GM21786 (cell line): ENCODE measurements around the gene NCR1.
"Not testable (repeated sequence)": the region's sequence is repeated elsewhere in the genome, so short reads cannot be mapped to it uniquely, and the experiment has no call there.

Experiments
- ATAC-seq: cut with Tn5 transposase; IDR thresholded peaks from one replicate; pipeline ENCODE4 v1.9.1; 2021; ENCODE audit not compliant: unreplicated experiment

Gene NCR1, protein sequence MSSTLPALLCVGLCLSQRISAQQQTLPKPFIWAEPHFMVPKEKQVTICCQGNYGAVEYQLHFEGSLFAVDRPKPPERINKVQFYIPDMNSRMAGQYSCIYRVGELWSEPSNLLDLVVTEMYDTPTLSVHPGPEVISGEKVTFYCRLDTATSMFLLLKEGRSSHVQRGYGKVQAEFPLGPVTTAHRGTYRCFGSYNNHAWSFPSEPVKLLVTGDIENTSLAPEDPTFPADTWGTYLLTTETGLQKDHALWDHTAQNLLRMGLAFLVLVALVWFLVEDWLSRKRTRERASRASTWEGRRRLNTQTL

DNA sequence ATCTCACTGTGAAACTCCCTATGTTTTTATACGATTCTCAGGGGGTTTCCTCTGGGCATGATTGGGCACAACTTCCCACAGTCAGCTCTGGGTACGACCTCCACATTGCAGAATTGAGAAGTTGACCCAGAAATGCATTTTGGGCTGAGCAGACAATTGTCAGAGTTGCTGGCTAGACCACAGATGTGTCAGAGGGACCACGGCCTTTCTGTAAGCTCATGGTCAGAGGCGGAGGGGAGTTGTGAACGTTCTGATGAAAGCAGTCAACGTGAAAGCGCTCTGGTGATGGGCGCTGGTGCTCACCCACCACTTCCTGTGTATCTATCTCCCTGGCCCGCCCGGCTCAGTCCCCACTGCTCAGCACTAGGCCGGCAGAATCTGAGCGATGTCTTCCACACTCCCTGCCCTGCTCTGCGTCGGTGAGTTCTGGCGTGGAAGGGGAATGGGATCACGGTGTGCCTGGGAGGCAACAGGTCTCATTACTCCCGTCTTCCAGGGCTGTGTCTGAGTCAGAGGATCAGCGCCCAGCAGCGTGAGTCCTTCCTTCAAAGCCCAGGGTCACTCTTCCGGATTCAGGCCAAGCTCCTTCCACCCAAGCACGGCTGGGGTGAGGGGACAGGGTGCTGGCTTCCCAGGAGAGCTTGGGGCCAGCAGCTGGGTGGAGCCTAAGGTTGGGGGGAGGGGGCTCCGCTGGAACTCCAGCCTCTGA, at the start of gene NCR1:
Gene NCR1, plus strand, starts transcription at position 346 of the 709 bp plus-strand sequence. Its CDS starts 40 bp downstream, at position 386.
- ATAC-seq = no peak

DNA sequence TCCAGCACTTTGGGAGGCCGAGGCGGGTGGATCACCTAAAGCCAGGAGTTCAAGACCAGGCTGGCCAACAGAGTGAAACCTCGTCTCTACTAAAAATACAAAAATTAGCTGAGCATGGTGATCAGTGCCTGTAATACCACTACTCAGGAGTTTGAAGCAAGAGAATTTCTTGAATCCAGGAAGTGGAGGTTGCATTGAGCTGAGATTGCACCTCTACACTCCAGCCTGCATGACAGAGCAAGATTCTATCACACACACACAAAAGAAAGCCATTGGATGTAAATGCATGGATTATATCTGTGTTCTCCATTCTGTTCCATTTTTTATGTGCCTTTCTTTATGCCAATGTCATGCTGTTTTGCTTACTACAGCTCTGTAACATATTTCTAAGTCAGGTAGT, 47.5 kb upstream of the NCR1 start:
- ATAC-seq = not testable (repeated sequence)

DNA sequence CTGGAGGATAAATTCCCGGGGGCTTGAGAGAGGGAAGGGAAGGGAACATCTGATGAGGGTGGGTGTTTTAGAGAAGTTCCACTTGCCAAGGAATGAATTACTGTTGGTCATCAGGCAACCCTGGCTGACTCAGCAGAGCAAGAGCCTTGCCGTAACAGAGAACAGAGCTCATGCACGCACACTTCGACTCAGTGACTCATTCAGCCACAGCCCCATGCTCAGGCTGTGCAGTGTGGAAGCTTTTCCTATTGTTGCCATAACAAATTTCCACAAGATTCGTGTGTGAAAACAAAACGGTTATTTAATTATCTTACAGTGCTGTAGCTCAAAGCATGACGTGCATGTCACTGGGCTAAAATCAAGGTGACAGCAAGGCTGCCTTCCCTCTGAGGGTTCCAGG, 46.5 kb upstream of the NCR1 start:
- ATAC-seq = not testable (repeated sequence)

DNA sequence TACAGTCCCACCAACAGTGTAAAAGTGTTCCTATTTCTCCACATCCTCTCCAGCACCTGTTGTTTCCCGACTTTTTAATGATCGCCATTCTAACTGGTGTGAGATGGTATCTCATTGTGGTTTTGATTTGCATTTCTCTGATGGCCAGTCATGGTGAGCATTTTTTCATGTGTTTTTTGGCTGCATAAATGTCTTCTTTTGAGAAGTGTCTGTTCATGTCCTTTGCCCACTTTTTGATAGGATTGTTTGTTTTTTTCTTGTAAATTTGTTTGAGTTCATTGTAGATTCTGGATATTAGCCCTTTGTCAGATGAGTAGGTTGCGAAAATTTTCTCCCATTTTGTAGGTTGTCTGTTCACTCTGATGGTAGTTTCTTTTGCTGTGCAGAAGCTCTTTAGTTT, 42.5 kb upstream of the NCR1 start:
- ATAC-seq = not testable (repeated sequence)

DNA sequence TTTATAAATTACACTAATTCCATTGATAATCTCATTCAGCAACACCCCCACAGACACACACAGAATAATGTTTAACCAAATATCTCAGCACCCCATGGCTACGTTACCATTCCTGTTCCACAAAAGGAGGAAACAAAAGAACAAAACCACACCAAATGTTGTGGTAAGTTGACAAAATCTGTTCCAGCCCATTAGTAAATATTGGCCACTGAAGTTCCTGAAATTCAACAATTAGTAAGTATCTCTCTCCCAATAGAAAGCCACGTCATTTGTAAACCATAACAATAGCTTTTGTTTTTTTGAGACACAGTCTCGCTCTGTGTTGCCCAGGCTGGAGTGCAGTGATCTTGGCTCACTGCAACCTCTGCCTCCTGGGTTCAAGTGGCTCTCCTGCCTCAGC, 34.3 kb upstream of the NCR1 start:
- ATAC-seq = no peak

DNA sequence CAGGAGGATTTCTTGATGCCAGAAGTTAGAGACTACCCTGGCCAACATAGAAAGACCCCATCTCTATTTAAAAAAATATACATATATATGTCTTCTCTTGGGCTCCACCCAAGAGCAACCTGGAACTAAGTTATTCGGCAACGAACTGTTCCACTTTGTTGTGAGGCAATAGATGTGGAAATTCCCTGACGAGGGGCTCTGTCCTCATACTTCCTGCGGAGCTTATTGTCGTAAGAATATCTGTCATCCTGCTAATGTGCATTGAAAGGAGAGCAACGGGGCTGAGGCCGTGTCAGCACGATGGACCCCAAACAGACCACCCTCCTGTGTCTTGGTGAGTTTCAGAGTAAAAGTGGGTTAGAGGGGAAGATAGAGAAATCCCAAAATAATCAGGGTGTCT, 32.0 kb upstream of the NCR1 start, which contains the start of gene FCAR:
Gene FCAR, plus strand, starts transcription at position 246 of the 400 bp plus-strand sequence. Its CDS starts 55 bp downstream, at position 301.
- no peak for ATAC-seq

DNA sequence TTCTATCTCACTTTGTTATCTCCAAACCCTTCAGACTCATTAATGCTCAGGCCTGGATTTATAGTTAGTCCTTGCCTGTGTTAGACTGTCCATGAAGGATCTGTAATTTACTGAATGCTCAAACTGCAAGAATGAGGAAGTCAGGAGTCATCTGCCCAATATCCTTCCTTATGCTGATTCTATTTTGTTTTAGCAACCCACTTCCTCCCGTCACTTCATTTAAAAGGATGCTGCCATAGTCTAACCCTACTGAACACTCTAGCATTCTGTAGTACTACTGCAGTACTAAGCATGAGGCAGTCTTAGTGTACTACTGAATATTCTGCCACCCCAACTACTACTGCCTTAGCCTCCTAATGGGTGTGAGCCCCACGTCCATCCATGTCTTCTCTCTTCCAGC, 30.4 kb upstream of the NCR1 start:
- no peak for ATAC-seq

DNA sequence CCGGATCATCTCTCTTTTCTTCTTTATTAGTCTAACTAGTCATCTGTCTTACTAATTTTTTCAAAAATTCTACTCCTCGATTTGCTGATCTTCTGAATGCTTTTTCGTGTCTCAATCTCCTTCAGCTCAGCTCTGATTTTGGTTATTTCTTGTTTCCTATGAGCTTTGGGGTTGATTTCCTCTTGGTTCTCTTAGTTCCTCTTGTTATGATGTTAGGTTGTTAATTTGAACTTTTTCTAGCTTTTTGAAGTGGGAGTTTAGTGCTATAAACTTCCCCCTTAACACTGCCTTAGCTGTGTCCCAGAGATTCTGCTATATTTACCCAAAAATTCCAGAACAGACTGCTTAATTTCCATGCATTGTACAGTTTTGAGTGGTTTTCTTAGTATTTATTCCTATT, 28.5 kb upstream of the NCR1 start:
- ATAC-seq = no peak

DNA sequence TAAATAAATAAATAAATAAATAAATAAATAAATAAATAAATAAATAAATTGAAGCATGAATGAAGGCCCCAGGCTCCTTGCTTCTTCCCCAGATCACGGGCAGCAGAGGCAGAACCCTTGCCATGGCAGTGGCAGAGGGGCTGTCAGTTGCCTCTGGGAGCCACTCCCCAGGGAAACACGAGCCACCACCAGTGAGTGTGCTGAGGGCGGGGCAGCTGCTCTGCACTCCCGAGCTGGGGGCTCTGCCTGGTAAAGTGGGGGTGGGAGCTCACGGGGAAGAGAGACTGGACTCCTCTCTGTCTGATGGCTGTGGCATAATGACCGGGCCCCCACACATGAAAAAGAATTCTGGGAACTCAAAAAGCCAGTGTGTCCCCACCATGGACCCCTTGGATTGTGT, 24.1 kb upstream of the NCR1 start:
- ATAC-seq = no peak

DNA sequence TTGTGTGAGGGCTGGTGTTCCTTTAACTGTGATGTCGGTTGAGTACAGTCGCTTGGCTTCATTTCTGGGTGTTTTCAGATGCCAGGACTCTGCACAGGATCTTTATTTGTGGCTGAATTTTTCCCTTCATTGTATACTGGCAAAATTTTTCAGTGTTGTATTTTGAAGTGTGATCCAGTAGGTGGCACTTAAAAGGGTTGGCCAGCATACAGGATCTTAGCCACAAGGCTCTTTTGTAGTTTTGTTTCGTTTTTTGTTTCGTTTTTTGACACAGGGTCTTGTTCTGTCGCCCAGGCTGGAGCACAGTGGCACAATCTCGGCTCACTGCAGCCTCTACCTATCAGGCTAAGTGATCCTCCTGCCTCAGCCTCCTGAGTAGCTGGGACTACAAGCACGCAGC, 23.2 kb upstream of the NCR1 start:
- ATAC-seq = no peak

DNA sequence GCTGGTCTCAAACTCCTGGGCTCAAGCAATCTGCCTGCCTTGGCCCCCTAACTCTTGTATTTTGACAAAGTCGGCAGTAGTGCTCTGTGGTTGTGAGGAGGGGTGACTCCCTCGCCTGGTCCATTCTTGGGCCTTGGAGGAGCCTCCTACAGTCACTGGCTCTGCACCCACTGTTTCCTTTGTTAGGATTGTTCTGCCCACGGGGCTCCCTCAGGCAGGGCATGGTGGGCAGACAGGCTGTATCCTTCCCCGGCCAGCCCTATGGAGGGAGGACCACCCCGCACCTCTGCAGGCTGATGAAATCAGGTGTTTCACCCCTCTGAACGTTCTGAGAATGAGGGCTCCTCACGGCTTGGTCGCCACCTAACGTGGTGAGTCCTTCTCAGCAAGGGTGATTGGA, 22.7 kb upstream of the NCR1 start:
- ATAC-seq = no peak

DNA sequence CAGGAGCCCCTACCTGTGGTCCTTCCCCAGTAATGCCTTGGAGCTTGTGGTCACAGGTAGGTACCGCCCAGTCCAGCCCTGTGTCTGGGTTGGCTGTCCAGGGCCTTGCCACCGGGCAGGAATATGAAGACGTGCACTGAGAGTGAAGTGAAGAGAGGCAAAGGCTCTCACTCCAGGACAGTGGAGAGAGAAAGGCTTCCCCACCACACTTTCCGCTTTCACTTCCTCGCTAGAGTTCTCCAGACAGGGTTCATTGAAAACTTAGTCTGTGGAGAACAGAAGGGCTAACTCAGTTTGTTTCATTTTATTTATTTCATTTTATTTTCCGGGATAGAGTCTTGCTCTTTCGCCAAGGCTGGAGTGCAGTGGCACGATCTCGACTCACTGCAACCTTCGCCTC, 17.7 kb upstream of the NCR1 start:
- no peak for ATAC-seq

DNA sequence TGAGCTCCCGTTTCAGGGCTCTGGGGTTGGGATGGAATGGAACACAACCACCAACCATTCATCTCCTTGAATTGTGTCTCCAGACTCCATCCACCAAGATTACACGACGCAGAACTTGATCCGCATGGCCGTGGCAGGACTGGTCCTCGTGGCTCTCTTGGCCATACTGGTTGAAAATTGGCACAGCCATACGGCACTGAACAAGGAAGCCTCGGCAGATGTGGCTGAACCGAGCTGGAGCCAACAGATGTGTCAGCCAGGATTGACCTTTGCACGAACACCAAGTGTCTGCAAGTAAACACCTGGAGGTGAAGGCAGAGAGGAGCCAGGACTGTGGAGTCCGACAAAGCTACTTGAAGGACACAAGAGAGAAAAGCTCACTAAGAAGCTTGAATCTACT, 16.4 kb upstream of the NCR1 start:
- no peak for ATAC-seq

DNA sequence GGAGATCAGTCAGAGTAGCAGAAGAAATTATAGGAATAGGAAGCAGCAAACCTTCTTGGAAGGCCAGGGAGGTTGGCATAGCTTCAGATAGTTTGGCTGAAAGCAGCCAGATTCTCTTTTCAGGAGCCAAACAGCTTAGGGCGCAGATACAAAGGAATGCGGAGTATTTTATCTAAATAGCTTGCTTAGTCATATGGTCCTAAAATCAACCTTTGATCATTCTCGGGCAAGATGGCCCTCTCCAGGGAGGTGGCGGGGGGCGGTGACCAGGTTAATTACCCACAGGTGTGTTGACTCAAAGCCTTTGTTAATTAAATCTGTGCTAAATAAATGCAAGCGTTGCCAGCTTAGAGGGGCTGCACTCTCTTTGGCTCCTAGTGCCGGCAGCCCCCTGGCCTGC, 12.5 kb upstream of the NCR1 start:
- no peak for ATAC-seq

DNA sequence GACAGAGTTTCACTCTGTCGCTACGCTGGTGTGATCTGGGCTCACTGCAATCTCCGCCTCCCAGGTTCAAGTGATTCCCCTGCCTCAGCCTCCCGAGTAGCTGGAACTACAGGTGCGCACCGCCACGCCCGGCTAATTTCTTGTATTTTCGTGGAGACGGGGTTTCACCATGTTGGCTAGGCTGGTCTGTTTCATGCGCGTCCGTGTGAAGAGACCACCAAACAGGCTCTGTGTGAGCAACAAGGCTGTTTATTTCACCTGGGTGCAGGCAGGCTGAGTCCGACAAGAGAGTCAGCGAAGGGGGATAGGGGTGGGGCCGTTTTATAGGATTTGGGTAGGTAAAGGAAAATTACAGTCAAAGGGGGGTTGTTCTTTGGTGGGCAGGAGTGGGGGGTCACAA, 11.8 kb upstream of the NCR1 start:
- not testable (repeated sequence) for ATAC-seq

DNA sequence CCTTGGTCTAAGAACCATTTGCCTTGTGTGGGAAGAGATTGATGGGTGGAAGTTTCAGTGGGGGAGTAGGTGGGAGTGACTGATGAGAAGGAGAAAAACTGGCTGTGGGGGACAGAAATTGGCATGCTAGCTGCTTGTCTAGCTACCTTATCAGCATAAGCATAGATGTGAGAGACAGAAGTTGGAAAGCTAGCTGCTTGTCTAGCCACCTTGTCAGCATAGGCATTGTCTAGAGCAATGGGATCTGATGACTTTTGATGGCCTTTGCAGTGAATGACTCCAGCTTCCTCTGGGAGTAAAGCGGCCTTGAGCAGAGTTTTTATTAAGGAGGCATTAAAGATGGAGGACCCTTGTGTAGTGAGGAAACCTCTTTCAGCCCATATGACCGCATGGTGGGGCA, 9.9 kb upstream of the NCR1 start:
- ATAC-seq = no peak

DNA sequence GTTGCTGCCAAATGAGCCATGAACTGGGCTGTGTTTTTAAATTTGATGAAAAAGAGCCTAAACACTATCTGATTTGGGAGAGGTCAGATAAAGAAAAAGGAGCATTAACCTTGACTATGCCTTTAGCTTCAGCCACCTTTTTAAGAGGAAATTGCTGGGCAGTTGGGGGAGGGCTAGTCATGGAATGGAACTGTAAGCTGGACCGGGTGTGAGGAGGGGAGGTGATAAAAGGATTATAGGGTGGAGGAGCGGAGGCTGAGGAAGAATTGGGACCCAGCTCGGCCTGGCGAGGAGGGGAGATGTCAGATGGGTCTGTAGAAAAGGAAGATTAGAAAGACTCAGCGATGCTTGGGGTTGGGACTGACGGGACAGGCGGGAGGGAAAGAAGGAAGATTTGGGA, 7.3 kb upstream of the NCR1 start:
- not testable (repeated sequence) for ATAC-seq

DNA sequence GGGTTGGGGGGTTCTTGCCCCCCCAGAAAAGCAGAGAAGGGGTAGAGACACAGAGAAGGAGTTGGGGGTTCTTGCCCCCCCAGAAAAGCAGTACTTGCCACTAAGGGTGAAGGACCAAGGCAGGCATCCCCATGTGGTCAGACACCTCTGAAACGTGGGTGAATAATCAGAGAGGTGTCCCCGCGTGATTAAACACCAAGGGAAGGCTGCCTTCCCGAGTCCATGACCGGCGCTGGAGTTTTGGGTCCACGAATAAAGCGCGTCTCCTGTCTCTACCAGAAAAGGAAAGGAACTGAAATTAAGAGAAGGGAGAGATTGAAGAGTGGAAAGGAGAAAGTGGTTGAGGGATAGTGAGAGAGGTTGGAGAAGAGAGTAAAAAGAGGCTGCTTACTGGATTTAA, 6.3 kb upstream of the NCR1 start:
- not testable (repeated sequence) for ATAC-seq

DNA sequence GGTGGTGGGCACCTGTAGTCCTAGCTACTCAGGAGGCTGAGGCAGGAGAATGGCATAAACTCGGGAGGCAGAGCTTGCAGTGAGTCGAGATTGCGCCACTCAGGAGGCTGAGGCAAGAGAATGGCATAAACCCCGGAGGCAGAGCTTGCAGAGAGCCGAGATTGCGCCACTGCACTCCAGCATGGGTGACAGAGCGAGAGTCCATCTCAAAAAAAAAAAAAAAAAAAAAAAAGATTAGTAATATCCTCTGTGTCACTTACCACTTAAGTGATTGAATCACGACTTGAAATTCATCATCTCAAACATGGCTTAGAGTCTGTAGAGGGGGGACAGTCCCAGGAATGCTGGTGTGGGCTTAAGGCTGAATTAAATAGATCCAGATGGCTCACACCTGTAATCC, 4.8 kb upstream of the NCR1 start:
- ATAC-seq = not testable (repeated sequence)

DNA sequence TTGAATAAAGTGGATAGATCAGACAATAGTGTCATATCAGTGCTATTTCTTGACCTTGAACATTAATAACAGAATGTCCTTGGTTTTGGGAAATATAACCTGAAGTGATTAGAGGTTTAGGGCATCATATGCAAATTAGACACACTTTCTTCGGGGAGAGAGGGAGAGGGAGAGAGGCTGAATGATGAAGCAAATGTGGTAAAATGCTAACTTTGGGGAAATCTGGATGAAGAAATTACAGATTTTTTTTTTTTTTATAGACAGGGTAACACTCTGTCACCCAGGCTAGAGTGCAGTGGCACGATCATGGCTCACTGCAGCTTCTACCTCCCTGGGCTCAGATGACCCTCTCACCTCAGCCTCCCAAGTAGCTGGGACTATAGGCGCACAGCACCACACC, 3.9 kb upstream of the NCR1 start:
- ATAC-seq = no peak

DNA sequence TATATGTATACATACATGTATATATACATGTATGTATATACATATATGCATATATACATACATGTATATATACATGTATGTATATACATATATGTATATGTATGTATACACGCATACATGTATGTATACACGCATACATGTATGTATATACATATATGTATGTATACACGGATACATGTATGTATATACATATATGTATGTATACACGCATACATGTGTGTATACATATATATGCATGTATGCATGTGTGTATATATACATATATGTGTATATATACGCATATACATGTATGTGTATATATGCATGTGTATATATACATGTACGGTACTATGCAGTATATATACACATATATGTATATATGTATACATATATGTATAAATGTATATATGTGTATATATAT, 2.6 kb upstream of the NCR1 start:
- ATAC-seq = no peak

DNA sequence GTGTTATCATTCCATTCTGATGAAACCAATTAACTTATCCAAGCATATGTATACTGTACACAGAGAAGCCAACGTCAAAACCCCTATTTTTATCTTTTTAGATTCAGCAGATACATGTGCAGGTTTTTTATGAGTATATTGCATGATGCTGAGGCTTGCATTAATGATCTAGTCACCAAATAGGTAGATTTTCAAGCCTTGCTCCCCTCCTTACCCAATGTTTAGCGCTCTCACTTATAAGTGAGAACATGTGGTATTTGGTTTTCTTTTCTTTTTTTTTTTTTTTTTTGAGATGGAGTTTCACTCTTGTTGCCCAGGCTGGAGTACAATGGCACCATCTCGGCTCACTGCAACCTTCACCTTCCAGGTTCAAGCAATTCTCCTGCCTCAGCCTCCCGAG, 1.7 kb upstream of the NCR1 start:
- not testable (repeated sequence) for ATAC-seq

DNA sequence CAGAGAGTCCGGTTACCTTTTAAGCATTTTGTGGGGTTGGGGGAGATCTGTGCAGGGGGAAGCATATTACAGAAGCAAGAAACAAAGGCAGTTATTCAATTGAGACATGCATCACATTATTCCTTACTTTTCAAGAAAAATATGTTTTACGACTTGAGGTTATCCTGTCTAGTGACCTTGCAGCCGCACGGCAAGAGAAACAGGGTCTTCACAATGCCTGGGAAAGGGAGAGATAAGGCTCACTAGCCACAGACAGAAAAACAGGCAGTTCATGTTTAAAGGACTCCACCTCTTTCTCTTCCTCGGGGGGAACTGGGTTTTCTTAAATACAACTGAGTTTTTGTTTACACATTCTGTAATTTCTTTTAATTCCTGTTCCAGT, 536 bp upstream of the NCR1 start:
- no peak for ATAC-seq
